Vagina (tissue), 2 donors: ENCODE data around the gene HSPB2. TPM values are rescaled to one million over a fixed set of nuclear protein-coding genes. Genes with fewer than 3 reads are reported as not detected.

Experiments
- DNase-seq, 2 donors: peaks; one replicate each; pipeline ENCODE4 v3.0.0-alpha.2; 2017; ENCODE audit errors: extremely low spot score in 2 of 2
- H3K27ac ChIP-seq: fragments of 200-600 bp; sonication (generic); one replicate; pipeline ENCODE4 v1.5.1; 2019
- H3K27me3 ChIP-seq: fragments of 200-600 bp; sonication (generic); one replicate; pipeline ENCODE4 v1.5.1; 2019
- H3K36me3 ChIP-seq, 2 donors: fragments of 200-600 bp; sonication (generic); one replicate each; pipeline ENCODE4 v1.5.1; 2017 to 2019
- H3K4me1 ChIP-seq: fragments of 200-600 bp; sonication (generic); one replicate; pipeline ENCODE4 v1.5.1; 2019
- H3K4me3 ChIP-seq, 2 donors: fragments of 200-600 bp; sonication (generic); 1 replicate in 1 of 2; 2 replicates in 1 of 2; pipeline ENCODE4 v1.5.1; 2016 to 2019
- H3K9me3 ChIP-seq: fragments of 200-600 bp; sonication (generic); one replicate; pipeline ENCODE4 v1.5.1; 2019
- CTCF ChIP-seq, 3 experiments: fragments of 450-650 bp in 2 of 3; fragments of 200-600 bp in 1 of 3; sonication (generic) in 1 of 3; IDR thresholded peaks; one replicate each; pipeline ENCODE4 v1.5.1; 2017 to 2019; ENCODE audit warnings: antibody characterized with exemption in 3 of 3, mild to moderate bottlenecking in 2 of 3, moderate library complexity in 2 of 3
- POLR2A ChIP-seq, 2 donors: fragments of 450-650 bp; IDR thresholded peaks; one replicate each; pipeline ENCODE4 v1.6.1; 2017; ENCODE audit warnings: antibody characterized with exemption in 2 of 2, mild to moderate bottlenecking in 2 of 2, moderate library complexity in 2 of 2
- POLR2AphosphoS5 ChIP-seq, 2 donors: sonication (generic); formaldehyde crosslinking; IDR thresholded peaks; one replicate each; pipeline ENCODE4 v1.9.0; 2017; ENCODE audit warnings: antibody characterized with exemption in 2 of 2, mild to moderate bottlenecking in 2 of 2, low read depth in 1 of 2; ENCODE audit not compliant: insufficient read depth in 1 of 2
- intact Hi-C: fragments of 100-400 bp; cut with DNase I; formaldehyde crosslinking; loops from one replicate; pipeline ENCODE4 v1.15.1; 2023
- total RNA-seq: library from RNA; depleted of rRNA; stranded (reverse); fragments of >200 nt; gene quantifications from one replicate; pipeline ENCODE4 v1.2.3, GENCODE V29; 2016

HSPB2 gene
- total RNA-seq, 1 donor from 2014 or later: not detected

GRCh38 chr11:111937844-111938243, 25.3 kb downstream of the HSPB2 start:
- no peak for DNase-seq
- peaks cover 13% of the 10 kb centered on the region for H3K4me1 ChIP-seq
- TF ChIP-seq CTCF (IDR thresholded peaks at IDR 0.05): no peak
- no peak for TF ChIP-seq POLR2A (IDR thresholded peaks at IDR 0.05)
- TF ChIP-seq POLR2AphosphoS5 (IDR thresholded peaks at IDR 0.05; ENCODE audit: insufficient read depth in 1 of 2, low read depth in 1 of 2): no peak
- no peaks in the 10 kb centered on the region for H3K36me3 ChIP-seq
- H3K9me3 ChIP-seq: no peaks in the 10 kb centered on the region
- peak overlapping the region; percentile 80 for H3K27ac ChIP-seq
- peak overlapping the region; percentile 55 to 80 for H3K4me3 ChIP-seq
- H3K27me3 ChIP-seq: no peaks in the 10 kb centered on the region
- intact Hi-C loops: loop anchor here (5.0 kb wide), 1 partner anchor 39 kb away; no protein-coding TSS in a partner anchor

GRCh38 chr11:111938687-111939160, 26.2 kb downstream of the HSPB2 start:
- Histone ChIP-seq H3K27me3 (no peaks in the 10 kb centered on the region), H3K9me3 (no peaks in the 10 kb centered on the region), H3K36me3 (no peaks in the 10 kb centered on the region), H3K4me1 (peaks cover 13% of the 10 kb centered on the region), H3K4me3 (peak overlapping the region in 1 of 2 donors; percentile 17), H3K27ac (peak overlapping the region; percentile 80)
- intact Hi-C loops: loop anchor here (5.0 kb wide), 1 partner anchor 39 kb away; no protein-coding TSS in a partner anchor
- no peak for DNase-seq
- no peak for TF ChIP-seq POLR2AphosphoS5 (IDR thresholded peaks at IDR 0.05; ENCODE audit: insufficient read depth in 1 of 2, low read depth in 1 of 2)
- no peak for TF ChIP-seq CTCF (IDR thresholded peaks at IDR 0.05)
- TF ChIP-seq POLR2A (IDR thresholded peaks at IDR 0.05): no peak

- peak in 1 of 2 donors; percentile 47 for DNase-seq
- no peak overlapping the region for H3K27ac ChIP-seq
- peaks cover 26% of the 10 kb centered on the region for H3K4me1 ChIP-seq
- intact Hi-C loops: loop anchor here (5.0 kb wide), 1 partner anchor 37 kb away; no protein-coding TSS in a partner anchor
- H3K36me3 ChIP-seq: no peaks in the 10 kb centered on the region
- no peaks in the 10 kb centered on the region for H3K27me3 ChIP-seq
- H3K9me3 ChIP-seq: no peaks in the 10 kb centered on the region
- H3K4me3 ChIP-seq: no peak overlapping the region
- no peak for TF ChIP-seq CTCF (IDR thresholded peaks at IDR 0.05)
- TF ChIP-seq POLR2A (IDR thresholded peaks at IDR 0.05): no peak
- no peak for TF ChIP-seq POLR2AphosphoS5 (IDR thresholded peaks at IDR 0.05; ENCODE audit: insufficient read depth in 1 of 2, low read depth in 1 of 2)
These were observed 27.5 kb downstream of the HSPB2 start for GRCh38 chr11:111939836-111940604.

GRCh38 chr11:111941963-111942362, 29.4 kb downstream of the HSPB2 start:
- Histone ChIP-seq H3K27ac (no peak overlapping the region), H3K27me3 (no peaks in the 10 kb centered on the region), H3K9me3 (no peaks in the 10 kb centered on the region), H3K36me3 (no peaks in the 10 kb centered on the region), H3K4me1 (peaks cover 27% of the 10 kb centered on the region), H3K4me3 (no peak overlapping the region)
- no peak for DNase-seq
- intact Hi-C loops: no loop called here
- peak in 1 of 2 donors; percentile 49 for TF ChIP-seq POLR2AphosphoS5 (IDR thresholded peaks at IDR 0.05; ENCODE audit: insufficient read depth in 1 of 2, low read depth in 1 of 2)
- TF ChIP-seq CTCF (IDR thresholded peaks at IDR 0.05): no peak

GRCh38 chr11:111942829-111943228, 30.3 kb downstream of the HSPB2 start:
- intact Hi-C loops: no loop called here
- no peak for DNase-seq
- Histone ChIP-seq H3K4me3 (no peak overlapping the region), H3K36me3 (no peaks in the 10 kb centered on the region), H3K9me3 (no peaks in the 10 kb centered on the region), H3K27me3 (no peaks in the 10 kb centered on the region), H3K4me1 (peaks cover 22% of the 10 kb centered on the region), H3K27ac (no peak overlapping the region)
- TF ChIP-seq POLR2AphosphoS5 (IDR thresholded peaks at IDR 0.05; ENCODE audit: insufficient read depth in 1 of 2, low read depth in 1 of 2) (no peak), POLR2A (IDR thresholded peaks at IDR 0.05) (no peak), CTCF (IDR thresholded peaks at IDR 0.05) (no peak)
